Stimulated activated CD4-positive, alpha-beta T cell treated with anti-CD3 and anti-CD28 coated beads, TNF-alpha, amount 100 ng/mL, for 4 hours (primary cell): ENCODE results near the gene ZSCAN10.

Experiments
- DNase-seq, 3 experiments: peaks; one replicate each; pipeline ENCODE4 v3.0.0-alpha.2; 2020; ENCODE audit warnings: low read depth in 3 of 3

The ZSCAN10 gene

DNA sequence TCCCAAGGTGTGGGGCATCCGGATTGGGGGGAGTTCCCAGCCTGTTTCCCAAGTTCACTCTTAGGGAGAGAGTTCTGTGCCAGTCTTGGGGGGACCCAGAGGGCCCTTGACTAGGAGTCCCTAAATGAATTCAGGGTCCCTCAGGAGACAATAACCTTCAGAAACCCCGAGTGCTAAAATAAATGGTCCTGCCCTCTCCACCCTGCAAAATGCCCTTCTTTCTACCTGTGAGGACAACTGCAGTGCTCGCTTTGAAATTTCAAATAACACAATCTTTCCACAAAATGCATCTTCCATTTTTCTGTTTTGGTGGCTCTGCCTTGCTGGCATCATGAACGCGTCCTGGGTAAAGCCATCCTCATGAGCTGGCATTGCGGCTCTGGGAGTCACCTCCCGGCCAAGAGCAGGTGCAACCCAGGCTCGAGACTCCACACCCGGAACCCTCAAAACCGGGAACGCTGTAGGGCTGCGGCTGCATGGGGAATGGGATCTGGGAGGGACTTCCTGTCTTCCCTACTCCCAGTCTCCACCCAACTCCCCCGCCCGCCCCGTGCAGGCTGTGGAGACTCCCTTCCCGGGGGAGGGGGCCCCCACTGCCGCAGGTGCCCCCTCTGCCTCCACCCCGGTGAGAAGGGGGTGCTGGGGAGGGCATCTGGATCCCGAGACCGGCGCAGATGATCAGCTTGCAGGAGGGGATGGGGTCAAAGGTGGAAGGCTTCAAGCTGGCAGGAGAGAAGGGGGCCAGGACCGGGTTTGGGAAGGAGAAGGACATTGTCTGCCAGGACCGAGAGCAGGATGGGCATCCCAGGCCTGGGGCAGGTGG is 13.2 kb upstream of the ZSCAN10 start, which contains the start of gene ZNF205:
TSS of gene ZNF205 (plus strand) at position 529 of the 823 bp plus-strand sequence. CDS start 845 bp downstream, outside the sequence.
- DNase-seq: no peak

DNA sequence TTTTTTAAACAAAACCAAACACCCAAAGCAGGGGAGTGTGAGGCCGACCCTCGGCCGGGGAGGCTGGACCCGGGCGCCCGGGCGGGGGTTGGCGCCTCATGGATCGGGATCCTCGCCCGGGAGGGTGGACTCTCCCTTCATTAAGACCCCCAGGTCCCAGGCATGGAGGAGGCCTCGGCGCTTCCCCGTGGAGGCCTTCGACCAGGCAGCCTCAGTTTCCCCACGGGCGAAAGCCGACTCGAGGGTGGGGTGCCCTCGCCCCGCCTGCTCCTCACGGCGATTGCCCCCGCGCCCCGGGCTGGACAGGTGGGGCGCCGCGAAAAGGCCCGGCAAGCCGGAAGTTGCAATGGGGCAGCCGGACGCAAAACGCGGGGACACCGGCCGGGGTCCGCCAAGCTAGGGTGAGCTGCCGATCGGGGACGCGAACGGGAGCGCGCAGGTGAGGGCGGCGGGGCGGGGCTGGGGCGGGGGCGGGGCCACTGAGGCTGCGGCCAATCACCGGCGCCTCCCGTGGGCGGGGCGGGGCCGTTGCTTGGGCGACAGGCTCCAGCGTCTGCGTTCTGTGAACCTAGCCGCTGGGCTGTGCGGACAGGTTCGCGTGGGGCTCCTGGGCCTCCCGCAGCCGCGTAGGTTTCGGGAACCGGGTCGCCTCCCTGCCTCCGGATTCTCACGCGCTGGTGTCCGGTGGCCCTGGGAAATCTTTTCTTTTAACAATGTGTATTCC is 7.3 kb upstream of the ZSCAN10 start:
- peak; percentile 78 to 79 (median 79) for DNase-seq

GRCh38 chr16:3101841-3102470 is 2.9 kb upstream of the ZSCAN10 start:
- no peak for DNase-seq

GRCh38 chr16:3101018-3101840 is 2.1 kb upstream of the ZSCAN10 start:
- peak in 1 of 3 experiments; percentile 23 for DNase-seq

DNA sequence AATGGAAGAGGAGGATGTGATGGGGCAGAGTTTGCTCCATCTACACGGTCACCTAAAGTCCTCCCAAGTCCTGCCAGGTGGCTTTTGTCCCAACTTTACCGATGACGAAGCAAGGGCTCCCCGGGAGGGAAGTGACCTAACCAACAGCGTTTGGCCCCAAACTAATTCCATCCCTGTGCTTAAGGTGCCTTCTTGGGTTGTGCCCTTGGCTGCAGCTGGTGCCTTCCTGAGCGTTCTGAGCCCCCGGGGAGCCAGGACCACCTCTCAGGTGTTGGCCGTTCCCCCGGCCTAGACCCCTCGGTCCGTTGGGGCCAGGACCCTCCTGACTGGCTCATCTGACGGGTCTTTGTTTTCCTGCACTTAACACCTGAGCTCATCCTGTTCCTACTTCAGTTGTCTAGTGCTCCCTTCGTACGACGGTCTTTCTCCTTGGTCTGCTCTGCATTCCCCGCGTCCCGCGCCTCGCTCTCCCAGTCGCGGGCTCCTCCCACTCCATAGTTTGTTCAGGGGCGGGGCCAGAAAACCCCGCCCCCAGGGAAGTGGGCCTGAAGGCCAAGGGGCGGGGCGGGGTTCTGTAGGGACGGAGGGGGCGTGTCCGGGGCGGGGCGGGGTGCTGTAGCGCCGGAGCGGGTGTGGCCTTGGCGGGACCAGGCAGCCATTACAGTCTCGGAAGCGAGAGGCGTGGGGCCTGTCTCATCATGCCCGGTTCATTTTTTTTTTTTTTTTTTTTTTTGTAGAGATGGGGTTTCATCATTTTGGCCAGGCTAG is 822 bp upstream of the ZSCAN10 start:
- peak; percentile 88 to 93 (median 91) for DNase-seq

DNA sequence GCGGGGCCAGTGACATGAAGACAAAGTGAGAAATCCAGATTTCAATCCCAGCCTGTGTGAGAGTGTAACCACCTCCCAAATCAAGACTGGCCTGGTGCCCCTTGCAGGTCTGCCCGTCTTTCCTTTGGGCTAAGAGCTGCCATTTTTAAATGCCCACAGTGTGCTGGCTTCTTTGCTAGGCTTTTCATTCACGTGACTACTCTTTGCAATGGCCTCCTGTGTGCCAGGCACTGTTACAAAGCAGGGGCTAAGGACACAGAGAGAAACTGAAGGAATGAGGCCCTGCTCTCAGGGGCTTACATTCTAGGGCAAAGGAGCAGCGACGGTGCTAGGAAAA is 269 bp upstream of the ZSCAN10 start:
- no peak for DNase-seq

DNA sequence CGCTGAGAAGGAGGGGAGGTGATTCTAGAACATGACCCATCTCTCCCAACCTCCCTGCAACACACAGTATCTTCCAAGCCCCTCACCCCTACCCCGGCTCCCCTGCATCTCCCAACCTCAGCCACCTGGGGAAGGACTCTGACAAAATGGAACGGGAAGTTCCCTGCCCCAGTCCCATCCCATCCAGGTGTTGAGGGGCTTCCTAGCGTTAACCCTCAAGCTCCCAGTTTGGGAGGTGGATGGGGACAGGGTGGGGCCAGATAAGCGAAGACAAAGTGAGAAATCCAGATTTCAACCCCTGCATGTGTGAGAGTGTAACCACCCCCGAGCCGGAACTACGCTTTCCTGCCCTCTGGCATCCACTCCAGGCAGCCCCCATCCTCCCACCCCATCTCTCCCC is 1.8 kb downstream of the ZSCAN10 start:
- no peak for DNase-seq

- no peak for DNase-seq
Observed at GRCh38 chr16:3096362-3096761, 2.7 kb downstream of the ZSCAN10 start.

GRCh38 chr16:3095869-3096268 is 3.2 kb downstream of the ZSCAN10 start:
- peak in 1 of 3 experiments; percentile 35 for DNase-seq

GRCh38 chr16:3094289-3095027 is 4.6 kb downstream of the ZSCAN10 start:
- peak in 1 of 3 experiments; percentile 32 for DNase-seq

DNA sequence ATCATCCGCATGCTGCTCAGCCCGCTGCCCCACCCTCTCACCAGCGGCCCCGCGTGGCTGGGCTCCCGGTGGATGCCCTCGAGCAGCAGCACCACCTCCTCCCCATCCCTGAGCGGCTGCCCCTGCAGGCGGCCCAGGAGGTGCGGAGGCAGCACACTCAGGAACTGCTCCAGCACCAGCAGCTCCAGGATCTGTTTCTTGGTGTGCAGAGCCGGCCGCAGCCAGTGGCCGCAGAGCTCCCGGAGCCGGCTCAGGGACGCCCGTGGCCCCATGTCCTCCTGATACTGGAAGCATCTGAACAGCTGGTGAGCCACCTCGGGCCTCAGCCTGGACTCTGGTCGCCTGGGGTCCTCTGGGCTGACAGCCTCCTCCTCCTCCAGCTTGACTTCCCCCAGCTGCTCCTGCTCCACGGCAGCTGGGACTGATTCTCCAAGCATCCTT is 6.6 kb downstream of the ZSCAN10 start:
- no peak for DNase-seq

DNA sequence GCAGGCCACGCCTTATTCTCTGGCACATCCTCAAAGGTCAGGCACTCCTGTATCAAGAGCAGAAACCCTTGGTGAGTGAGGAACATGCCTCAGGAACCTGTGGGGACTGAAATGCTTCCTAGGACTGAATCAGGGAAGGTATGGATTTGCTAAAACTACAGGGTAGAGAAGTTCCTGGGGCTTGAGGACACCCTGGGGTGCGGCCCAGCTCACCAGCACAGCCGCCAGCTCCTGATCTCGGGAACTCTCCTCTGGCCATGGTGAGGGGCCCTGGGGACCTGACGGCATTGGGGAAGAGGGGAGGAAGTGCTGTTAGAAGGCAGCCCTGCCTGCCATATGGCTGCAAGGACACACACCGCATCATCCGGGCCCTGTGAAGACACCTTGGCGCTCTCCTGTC is 7.5 kb downstream of the ZSCAN10 start:
- no peak for DNase-seq

GRCh38 chr16:3089717-3090592 is 9.1 kb downstream of the ZSCAN10 start:
- no peak for DNase-seq

DNA sequence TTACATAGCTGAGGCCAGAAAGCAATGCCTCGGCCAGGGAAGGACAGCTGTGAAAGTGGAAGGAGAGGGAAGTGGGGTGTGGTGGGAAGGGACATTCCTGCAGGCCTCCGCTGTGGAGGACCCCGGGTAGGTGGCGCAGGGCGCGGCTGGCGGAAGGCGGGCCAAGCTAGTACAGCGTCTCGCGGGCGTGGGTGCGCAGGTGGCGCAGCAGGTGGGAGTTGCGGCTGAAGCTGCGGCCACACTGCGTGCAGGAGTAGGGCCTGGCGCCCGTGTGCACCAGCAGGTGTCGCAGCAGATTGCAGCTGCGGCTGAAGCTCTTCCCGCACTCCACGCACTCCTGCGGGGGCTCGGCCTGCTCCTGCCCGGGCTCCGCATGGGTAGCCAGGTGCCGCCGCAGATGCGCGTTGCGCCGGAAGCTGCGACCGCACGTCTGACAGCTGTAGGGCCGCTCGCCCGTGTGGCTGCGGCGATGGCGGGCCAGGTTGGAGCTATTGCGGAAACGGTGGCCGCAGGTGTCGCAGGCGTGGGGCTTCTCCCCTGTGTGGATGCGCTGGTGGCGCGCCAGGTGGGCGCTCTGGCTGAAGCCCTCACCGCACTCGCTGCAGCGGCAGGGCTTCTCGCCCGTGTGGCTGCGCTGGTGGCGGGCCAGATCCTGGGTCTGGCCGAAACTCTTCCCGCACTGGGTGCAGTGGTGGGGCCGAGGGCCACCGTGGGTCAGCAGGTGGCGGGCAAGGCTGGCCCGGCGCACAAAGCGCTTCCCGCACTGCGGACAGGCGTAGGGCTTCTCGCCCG is 10.0 kb downstream of the ZSCAN10 start:
- no peak for DNase-seq

DNA sequence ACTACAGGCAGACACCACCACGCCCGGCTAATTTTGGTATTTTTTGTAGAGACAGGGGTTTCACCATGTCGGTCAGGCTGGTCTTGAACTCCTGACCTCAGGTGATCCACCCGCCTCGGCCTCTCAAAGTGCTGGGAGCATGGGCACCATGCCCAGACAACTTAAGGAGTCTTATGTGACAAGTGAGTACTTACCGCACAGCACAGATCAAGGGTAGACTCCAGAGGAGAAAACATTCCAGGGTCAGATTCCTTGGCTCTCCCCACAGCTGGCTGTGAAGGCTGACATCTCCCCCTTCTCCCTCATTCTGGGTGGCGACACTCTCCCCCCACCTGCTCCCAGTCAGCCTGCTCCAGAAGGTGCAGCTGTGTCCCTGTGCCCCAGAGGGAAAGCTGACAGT is 10.6 kb downstream of the ZSCAN10 start:
- no peak for DNase-seq

GRCh38 chr16:3087243-3088235 is 11.6 kb downstream of the ZSCAN10 start:
- DNase-seq: no peak

GRCh38 chr16:3086596-3087242 is 12.4 kb downstream of the ZSCAN10 start:
- no peak for DNase-seq
